Measurements from ENCODE around the gene PRICKLE2.

PRICKLE2 gene

DNA sequence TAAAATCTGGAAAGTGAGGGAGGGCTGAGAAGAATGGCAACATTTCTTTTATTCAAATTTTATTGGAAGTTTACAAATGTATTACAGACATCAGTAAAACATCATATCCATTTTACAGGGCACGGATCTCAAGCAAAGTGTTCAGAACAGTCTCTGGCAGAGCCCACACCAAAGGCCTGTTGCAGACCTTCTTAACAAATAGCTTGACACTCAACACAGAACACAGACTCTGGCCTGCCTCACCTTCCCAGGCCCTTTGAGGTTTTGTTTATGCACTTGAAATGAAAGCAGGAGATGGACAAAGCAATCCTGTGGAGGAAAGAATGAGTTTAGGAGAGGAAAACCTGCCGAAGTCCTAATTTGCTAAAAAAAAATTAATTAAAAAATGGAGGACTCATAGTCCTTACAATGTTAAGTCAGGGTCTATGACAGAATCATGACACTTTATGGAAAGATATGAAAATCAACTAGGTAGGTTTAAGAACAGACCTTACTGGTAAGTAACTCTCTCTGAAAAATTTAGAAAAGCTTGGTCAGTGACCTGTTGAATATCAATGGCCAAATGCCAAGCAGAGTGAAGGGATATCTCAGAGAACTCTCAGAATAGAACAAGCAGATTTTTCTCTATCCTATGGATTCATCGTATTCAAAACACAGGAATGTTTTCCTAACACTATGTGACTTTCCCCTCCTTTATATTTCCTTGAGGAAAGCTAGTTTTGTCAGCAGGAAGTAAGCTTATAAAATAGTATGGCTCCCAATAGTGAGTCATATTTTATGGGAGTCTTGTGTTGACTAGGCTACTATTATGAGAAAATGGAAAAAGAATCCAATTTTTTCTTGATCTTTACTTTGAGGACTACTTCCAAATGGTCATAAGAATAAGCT lies 131.2 kb downstream of the PRICKLE2 start:
- no peak for DNase-seq

DNA sequence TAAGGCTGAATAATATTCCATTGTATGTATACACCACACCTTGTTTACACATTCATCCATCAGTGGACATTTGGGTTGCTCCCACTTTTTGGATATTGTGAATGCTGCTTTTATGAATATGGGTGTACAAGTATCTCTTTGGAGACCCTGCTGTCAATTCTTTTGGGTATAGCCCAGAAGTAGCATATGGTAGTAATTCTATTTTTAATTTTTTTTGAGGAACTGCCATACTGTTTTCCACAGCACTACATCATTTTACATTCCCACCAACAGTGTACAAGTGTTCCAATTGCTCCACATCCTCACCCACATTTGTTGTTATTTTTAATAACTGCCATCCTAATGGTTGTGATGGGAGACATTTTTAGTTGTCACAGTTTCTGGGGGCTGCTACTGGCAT lies 132.1 kb downstream of the PRICKLE2 start:
- no peak for DNase-seq

- DNase-seq = no peak
Observed at GRCh38 chr3:64091501-64091900, 133.8 kb downstream of the PRICKLE2 start.

GRCh38 chr3:64089386-64089785 lies 135.9 kb downstream of the PRICKLE2 start:
- DNase-seq = peak; percentile 57

DNA sequence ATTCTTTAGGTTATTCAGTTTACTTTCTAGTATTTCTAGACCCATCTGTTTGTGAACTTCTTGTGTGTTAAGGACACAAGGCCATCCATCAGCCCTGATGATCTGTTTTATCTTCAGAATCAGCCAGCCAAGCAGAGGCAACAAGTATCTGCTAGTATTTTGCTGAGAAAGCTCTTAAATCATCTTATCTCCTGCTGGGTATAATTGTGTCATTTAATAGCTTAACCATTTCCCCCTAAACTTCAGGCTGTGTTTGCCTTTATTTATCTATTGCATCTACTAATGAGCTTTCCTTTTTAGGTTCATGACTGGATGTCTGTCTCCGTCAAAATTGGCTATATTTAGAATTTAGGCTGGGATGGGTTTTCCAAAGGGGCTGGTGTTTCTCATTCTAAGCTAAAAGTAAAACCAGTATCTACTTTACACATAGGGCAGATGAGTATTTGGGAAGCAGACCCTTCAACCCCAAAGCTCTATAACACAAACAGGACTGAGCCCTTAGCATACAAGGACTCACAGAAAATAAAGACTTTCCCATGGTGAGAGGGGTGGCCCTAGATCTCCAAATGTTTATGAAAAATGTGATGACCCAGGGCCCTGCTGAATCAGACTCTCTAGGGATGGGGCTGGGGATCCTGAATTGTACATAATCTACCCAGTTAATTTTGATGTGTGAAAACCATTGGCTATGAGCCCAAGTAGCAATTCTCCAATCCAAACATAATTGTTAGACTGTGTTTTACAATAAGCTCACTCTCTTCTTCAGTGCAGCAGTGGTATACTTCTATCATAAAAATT lies 136.7 kb downstream of the PRICKLE2 start:
- peak; percentile 91 for DNase-seq

- no peak for DNase-seq
Observed at GRCh38 chr3:64086479-64087252, 138.6 kb downstream of the PRICKLE2 start.

DNA sequence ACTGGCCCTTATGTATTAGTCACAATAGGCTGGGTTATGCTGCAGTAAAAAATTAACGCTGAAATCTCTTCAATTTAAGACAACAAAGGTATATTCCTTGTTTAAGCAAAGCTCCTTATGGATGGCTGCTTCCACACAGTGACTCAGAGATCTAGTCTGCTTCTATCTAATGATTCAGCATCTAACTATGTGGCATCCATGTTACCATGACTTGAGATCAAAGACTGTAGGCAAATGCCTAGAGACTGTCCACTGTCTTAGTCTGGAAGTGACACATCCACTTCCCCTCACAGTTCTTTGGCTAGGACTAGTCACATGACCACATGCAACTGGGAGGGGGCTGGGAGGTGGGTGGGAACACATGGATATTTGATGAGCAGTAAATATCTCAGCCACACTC lies 140.6 kb downstream of the PRICKLE2 start:
- no peak for DNase-seq

DNA sequence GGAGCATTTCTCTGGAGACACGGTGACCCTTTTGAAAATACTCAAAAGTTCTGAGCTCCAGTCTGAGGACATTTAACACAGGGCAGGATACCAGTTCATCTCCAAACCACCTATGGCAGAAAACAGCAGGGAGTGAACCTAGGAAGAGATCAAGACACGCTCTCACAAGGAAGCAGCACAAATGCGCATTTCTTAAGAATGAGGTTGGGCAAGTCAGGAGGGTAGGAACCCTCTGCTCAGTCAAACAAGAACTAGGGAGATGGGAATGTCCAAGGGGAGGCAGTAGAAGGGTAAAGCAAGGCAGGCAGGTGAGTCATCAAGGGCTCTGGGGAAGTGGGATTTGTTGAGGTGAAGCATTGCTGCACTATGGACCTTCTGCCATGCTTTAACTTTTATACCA lies 141.7 kb downstream of the PRICKLE2 start:
- no peak for DNase-seq

DNA sequence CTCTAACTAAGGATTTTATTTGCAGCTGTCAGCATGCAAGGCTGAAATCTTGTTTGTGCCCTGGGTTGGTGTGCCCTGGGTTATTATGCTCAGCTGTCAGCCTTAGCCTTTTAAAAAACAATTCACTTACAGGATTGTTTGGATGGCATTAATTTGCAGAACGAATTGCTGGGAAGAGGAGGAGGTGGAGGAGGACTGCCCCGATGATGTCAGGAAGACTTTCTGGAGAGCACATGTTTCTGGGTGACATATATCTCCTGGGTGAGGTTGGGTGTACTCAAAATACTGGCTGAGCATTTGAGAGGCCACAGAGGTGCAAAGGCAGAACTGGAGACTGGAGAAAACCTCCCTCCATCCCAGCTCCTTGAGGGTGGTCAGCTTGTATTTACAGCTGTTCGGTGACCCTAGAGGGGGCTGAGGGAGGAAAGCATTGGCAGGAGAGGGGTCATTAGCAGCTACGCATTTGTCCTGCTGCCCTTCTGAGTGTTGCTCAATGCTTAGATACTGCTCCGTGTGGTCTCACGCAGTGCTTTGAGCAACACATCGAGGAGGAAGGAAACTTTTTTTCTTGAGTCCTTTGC lies 142.2 kb downstream of the PRICKLE2 start:
- no peak for DNase-seq

GRCh38 chr3:64082411-64082810 lies 142.9 kb downstream of the PRICKLE2 start:
- DNase-seq = no peak

DNA sequence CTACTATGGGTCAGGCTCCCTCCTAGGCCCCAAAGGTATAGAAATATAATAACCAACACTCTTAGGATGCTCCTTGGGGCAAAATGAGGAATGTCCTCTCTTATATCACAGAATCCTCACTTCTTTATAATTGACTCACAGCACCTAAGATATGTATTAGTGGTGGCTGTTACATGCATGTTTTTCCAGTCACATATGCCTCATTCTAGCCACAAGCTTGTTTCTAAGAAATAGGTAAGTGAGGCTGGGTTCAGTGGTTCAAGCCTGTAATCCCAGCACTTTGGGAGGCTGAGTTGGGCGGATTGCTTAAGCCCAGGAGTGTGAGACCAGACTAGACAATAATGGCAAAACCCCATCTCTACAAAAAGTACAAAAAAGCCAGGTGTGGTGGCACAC lies 144.0 kb downstream of the PRICKLE2 start:
- DNase-seq = no peak

GRCh38 chr3:64080616-64081234 lies 144.5 kb downstream of the PRICKLE2 start:
- DNase-seq = no peak

- DNase-seq = no peak
Observed at GRCh38 chr3:64079369-64080150, 145.7 kb downstream of the PRICKLE2 start.

GRCh38 chr3:64078966-64079365 lies 146.3 kb downstream of the PRICKLE2 start:
- DNase-seq = peak; percentile 28

DNA sequence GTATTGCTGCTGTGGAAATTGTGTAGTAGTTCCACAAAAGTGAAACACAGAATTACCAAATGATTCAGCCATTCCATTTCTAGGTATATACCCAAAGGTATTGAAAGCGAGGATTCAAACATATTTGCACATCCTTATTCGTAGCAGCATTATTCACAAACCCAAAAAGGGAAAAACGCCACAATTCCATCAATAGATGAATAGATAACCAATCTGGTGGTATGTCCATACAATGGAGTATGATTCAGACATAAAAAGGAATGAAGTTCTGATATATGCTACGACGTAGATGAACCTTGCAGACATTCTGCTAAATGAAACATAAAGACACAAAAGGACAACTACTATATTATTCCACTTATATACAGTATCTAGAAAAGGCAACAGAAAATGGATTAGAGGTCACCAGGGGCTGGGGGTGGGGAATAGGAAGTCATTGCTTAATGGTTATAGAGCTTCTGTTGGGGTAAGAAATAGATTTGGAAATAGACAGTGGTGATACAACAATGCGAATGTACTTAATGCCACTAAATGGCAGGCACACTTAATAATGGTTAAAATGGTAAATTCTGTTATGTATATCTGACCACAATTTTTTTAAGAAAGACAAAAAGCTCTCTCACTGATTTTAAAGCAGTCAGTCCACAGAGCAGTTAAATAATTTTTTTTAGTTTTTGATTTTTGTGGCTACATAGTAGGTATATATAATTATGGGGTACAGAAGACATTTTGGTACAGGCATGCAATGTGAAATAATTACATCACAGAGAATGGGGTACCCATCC lies 150.2 kb downstream of the PRICKLE2 start:
- no peak for DNase-seq

- no peak for DNase-seq
Observed at GRCh38 chr3:64074060-64074459, 151.2 kb downstream of the PRICKLE2 start.

DNA sequence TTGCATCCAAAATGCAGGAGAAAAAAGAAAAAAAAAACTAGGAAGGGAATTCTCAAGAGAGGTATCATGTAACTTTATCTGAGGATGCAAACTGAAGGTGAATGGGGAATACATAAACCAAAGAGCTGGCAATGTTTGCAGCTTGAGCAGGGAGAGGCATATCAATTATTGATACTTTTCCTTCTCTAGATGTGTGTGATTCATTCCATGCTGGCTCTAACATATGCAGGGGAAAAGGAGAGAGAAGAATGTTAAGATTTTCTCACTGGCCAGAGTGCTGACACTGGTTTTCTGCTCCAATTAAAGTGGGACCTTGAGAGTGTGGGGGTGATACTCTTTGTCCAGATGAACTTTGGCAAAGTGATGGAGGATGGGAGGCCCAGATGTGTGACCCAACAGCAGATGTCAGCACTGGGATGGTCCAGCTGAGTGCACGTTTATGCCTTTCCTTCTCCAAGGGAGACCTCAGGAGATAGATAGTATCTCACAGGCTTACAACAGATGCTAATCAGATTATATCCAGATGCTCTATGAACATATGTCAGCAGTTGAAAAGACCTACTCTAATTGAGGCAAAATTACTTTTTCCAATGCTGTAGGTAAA lies 152.0 kb downstream of the PRICKLE2 start:
- DNase-seq = peak; percentile 23

DNA sequence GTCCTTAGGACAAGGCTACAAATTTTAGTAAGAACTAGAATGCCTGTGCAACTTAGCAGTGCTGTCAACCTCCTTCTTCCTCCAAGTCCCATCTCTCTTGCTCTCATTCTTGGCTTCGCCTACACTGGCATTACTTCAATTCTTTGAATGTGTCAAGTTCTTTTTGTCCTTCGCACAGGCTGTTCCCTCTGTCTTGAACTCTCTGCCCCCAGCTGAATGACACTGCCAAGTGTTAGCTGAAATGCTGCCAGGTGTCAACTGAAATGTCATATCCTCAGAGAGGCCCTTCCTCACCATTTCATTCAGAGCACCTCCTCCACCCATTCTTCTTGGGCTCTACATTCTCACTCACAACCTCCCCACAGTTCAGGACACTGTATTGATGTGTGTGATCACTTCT lies 153.1 kb downstream of the PRICKLE2 start:
- DNase-seq = no peak

DNA sequence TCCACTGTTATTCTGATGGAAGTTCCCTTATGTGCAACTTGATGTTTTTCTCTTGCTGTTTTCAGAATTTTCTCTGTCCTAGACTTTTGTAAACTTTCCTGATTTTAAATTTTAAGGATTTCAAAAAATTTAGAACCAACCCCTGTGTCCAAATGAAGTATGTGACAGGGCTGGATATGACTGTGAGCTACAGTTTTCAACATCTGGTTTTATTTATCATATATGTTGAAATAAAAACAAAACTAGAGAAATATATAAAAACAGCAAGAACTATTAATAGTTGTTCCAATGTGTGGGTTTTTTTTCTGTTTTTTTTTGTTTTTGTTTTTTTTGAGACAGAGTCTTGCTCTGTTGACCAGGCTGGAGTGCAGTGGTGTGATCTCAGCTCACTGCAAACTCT lies 154.6 kb downstream of the PRICKLE2 start:
- DNase-seq = no peak

All from NCI-H69 (cell line).